ENCODE results near the gene PARVA.

PARVA gene

GRCh38 chr11:12376259-12377081 lies 901 bp upstream of the PARVA start:
- no peak for DNase-seq

- no peak for DNase-seq
Measured at GRCh38 chr11:12377824-12378593, 638 bp downstream of the PARVA start.

GRCh38 chr11:12380565-12381325 lies 3.4 kb downstream of the PARVA start:
- no peak for DNase-seq

GRCh38 chr11:12381875-12382274 lies 4.5 kb downstream of the PARVA start:
- no peak for DNase-seq

GRCh38 chr11:12382451-12382850 lies 5.1 kb downstream of the PARVA start:
- DNase-seq = no peak

- DNase-seq = no peak
Measured at GRCh38 chr11:12386309-12386708, 8.9 kb downstream of the PARVA start.

GRCh38 chr11:12386745-12387144 lies 9.4 kb downstream of the PARVA start:
- no peak for DNase-seq

- DNase-seq = no peak
Measured at GRCh38 chr11:12388173-12388572, 10.8 kb downstream of the PARVA start.

GRCh38 chr11:12388939-12389670 lies 11.7 kb downstream of the PARVA start:
- no peak for DNase-seq

- DNase-seq = no peak
Measured at GRCh38 chr11:12389676-12390657, 12.6 kb downstream of the PARVA start.

GRCh38 chr11:12390687-12391110 lies 13.3 kb downstream of the PARVA start:
- DNase-seq = no peak

GRCh38 chr11:12392672-12393071 lies 15.3 kb downstream of the PARVA start:
- no peak for DNase-seq

- no peak for DNase-seq
Measured at GRCh38 chr11:12393691-12394090, 16.3 kb downstream of the PARVA start.

- no peak for DNase-seq
Measured at GRCh38 chr11:12394601-12395000, 17.2 kb downstream of the PARVA start.

GRCh38 chr11:12395333-12395732 lies 18.0 kb downstream of the PARVA start:
- no peak for DNase-seq

- DNase-seq = no peak
Measured at GRCh38 chr11:12397931-12398334, 20.6 kb downstream of the PARVA start.

- no peak for DNase-seq
Measured at GRCh38 chr11:12399355-12399754, 22.0 kb downstream of the PARVA start.

- DNase-seq = no peak
Measured at GRCh38 chr11:12402025-12402424, 24.7 kb downstream of the PARVA start.

GRCh38 chr11:12402691-12403120 lies 25.3 kb downstream of the PARVA start:
- no peak for DNase-seq

GRCh38 chr11:12403122-12403996 lies 26.0 kb downstream of the PARVA start:
- no peak for DNase-seq

Data from activated T-cell treated with anti-CD3 and anti-CD28 coated beads for 4 hours (primary cell).